Esophagus muscularis mucosa (tissue), 3 donors: Measurements from ENCODE around the gene NCR3LG1.

ENCODE experiments used
- POLR2A ChIP-seq: fragments of 450-650 bp; IDR thresholded peaks from one replicate; pipeline ENCODE4 v1.6.1; 2017; ENCODE audit warnings: antibody characterized with exemption, moderate library complexity, mild to moderate bottlenecking, low read depth
- POLR2AphosphoS5 ChIP-seq, 2 donors: sonication (generic); formaldehyde crosslinking; IDR thresholded peaks; one replicate each; pipeline ENCODE4 v1.6.1; 2017; ENCODE audit warnings: antibody characterized with exemption in 2 of 2
- TF ChIP-seq, protein P1 (sequence below), 3 experiments: fragments of 200-600 bp in 2 of 3; fragments of 450-650 bp in 1 of 3; sonication (generic) in 2 of 3; IDR thresholded peaks; one replicate each; pipeline ENCODE4 v1.5.1; 2017 to 2019; ENCODE audit warnings: antibody characterized with exemption in 3 of 3, mild to moderate bottlenecking in 2 of 3, moderate library complexity in 1 of 3

DNA sequence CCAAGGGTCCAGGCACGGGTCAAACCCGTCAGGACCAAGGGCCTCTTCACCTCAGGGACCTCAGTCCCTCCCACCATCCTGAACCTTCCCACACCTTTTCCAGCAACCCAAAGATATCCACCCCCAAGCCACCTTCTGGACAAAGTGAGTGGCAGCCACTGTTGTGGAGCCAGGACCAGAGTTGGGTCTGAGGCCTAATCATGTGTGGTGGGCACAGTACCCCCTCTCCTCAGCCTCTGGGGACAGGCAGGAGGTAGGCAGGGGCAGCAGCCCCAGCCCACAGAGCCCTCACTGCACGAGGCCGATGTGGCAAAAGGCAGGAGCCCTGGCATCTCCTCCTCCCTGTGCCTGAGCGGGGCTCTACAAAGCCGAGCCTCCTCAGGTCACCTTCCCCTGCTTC, 34.3 kb downstream of the NCR3LG1 start:
- TF ChIP-seq, protein P1, sequence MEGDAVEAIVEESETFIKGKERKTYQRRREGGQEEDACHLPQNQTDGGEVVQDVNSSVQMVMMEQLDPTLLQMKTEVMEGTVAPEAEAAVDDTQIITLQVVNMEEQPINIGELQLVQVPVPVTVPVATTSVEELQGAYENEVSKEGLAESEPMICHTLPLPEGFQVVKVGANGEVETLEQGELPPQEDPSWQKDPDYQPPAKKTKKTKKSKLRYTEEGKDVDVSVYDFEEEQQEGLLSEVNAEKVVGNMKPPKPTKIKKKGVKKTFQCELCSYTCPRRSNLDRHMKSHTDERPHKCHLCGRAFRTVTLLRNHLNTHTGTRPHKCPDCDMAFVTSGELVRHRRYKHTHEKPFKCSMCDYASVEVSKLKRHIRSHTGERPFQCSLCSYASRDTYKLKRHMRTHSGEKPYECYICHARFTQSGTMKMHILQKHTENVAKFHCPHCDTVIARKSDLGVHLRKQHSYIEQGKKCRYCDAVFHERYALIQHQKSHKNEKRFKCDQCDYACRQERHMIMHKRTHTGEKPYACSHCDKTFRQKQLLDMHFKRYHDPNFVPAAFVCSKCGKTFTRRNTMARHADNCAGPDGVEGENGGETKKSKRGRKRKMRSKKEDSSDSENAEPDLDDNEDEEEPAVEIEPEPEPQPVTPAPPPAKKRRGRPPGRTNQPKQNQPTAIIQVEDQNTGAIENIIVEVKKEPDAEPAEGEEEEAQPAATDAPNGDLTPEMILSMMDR (IDR thresholded peaks at IDR 0.05): no peak
- TF ChIP-seq POLR2A: no peak
- no peak for TF ChIP-seq POLR2AphosphoS5 (IDR thresholded peaks at IDR 0.05)
